ENCODE measurements around the gene BMP6. TPM values are rescaled to one million over a fixed set of nuclear protein-coding genes. Genes with fewer than 3 reads are reported as not detected.

BMP6 gene
- total and polyA plus RNA-seq, 10 of the 15 experiments (the other 5 are each of a cell fraction or from before 2014, with no cell fraction given) = 0.02 to 0.15 (median 0.05) TPM; not detected in 5

GRCh38 chr6:7687145-7688111 is 38.5 kb upstream of the BMP6 start:
- H3K4me1 ChIP-seq (ENCODE audit: control insufficient read depth, insufficient read depth, low read length) = no peaks in the 10 kb centered on the region
- no peaks in the 10 kb centered on the region for H3K79me2 ChIP-seq (ENCODE audit: control insufficient read depth, insufficient read depth, low read length)
- H3K27ac ChIP-seq (ENCODE audit: control insufficient read depth, insufficient read depth) = no peak overlapping the region
- SMC1A ChIA-PET (ENCODE audit: uncharacterized antibody, unreplicated experiment) = no interaction called here
- WGBS (ENCODE audit: insufficient coverage, insufficient replicate concordance, low lambda C conversion rate, missing lambda C conversion rate) = 39% methylated on average over 8 of the region's 8 CpGs
- no peaks in the 10 kb centered on the region for H4K20me1 ChIP-seq (ENCODE audit: control insufficient read depth, insufficient read depth)
- H3K4me2 ChIP-seq (ENCODE audit: control insufficient read depth, insufficient read depth) = no peak overlapping the region
- BruUV-seq (replicated peaks) = no TSS peak
- no peak overlapping the region for H3K9ac ChIP-seq (ENCODE audit: control insufficient read depth, insufficient read depth, low read length)
- no peak overlapping the region for H2AFZ ChIP-seq (ENCODE audit: control insufficient read depth, low read depth, low read length)
- ATAC-seq (no peak), FAIRE-seq (no peak), DNase-seq (ENCODE audit: low read depth, low spot score) (no peak)
- no peak overlapping the region for H3K4me3 ChIP-seq
- intact Hi-C loops (cut with micrococcal nuclease; ENCODE audit: unreplicated experiment) = loop anchor here (1.0 kb wide), 1 partner anchor 35 kb away; no protein-coding TSS in a partner anchor
- POLR2A ChIA-PET = no interaction called here
- no peaks in the 10 kb centered on the region; a peak in 1 of 4 replicates for H3K27me3 ChIP-seq (replicated peaks in 1 of 2; ENCODE audit: control insufficient read depth in 2 of 2, insufficient read depth in 2 of 2, low read length in 1 of 2)
- no peaks in the 10 kb centered on the region for H3K9me3 ChIP-seq (replicated peaks; ENCODE audit: control insufficient read depth, insufficient read depth, low read length)
- CTCF ChIA-PET = no interaction called here
- H3K36me3 ChIP-seq (ENCODE audit: control insufficient read depth in 2 of 2, insufficient read depth in 2 of 2, low read length in 1 of 2) = no peaks in the 10 kb centered on the region
- RAD21 ChIA-PET (ENCODE audit: unreplicated experiment) = no interaction called here
- TF ChIP-seq ETV6 (conservative IDR thresholded peaks at IDR 0.05 in 1 of 2, IDR thresholded peaks at IDR 0.05 in 1 of 2; ENCODE audit: borderline replicate concordance in 1 of 2, low read depth in 1 of 2) = no peak
- no peak for TF ChIP-seq PAX8 (IDR thresholded peaks at IDR 0.05)
- TF ChIP-seq HDAC6 (IDR thresholded peaks at IDR 0.05; ENCODE audit: unreplicated experiment) = no peak
- no peak for TF ChIP-seq MXI1 (IDR thresholded peaks at IDR 0.05; ENCODE audit: low read depth, low read length)
- no peak for TF ChIP-seq EGR1 (IDR thresholded peaks at IDR 0.05; ENCODE audit: borderline replicate concordance in 1 of 2, low read depth in 2 of 2, low read length in 2 of 2)
- no peak for TF ChIP-seq PAX5 (IDR thresholded peaks at IDR 0.05; ENCODE audit: borderline replicate concordance, low read depth, low read length)
- in situ Hi-C loops (cut with MboI) = no loop called here
